H9 (cell line): ENCODE data around the gene WDR64. TPM values are rescaled to one million over a fixed set of nuclear protein-coding genes. Genes with fewer than 3 reads are reported as not detected.

Experiments
- DNase-seq: peaks from one replicate; pipeline ENCODE4 v3.0.0-alpha.2; 2017
- H2AFZ ChIP-seq: one replicate; pipeline ENCODE4 v1.6.1; 2013; ENCODE audit warnings: mild to moderate bottlenecking, low read length, control low read depth, moderate library complexity
- H2AK5ac ChIP-seq: 2 replicates; pipeline ENCODE4 v1.6.1; 2013; ENCODE audit warnings: low read length, control low read depth, mixed read lengths; ENCODE audit not compliant: insufficient read length
- H2BK120ac ChIP-seq: one replicate; pipeline ENCODE4 v1.6.1; 2013; ENCODE audit warnings: low read depth, mild to moderate bottlenecking, low read length, control low read depth, inconsistent platforms; ENCODE audit not compliant: poor library complexity, severe bottlenecking
- H2BK12ac ChIP-seq: 2 replicates; pipeline ENCODE4 v1.6.1; 2013; ENCODE audit warnings: low read length, control low read depth, mixed read lengths, low read depth; ENCODE audit not compliant: insufficient read length
- H2BK15ac ChIP-seq: 2 replicates; pipeline ENCODE4 v1.6.1; 2013; ENCODE audit warnings: low read depth, low read length, control low read depth
- H2BK20ac ChIP-seq: one replicate; pipeline ENCODE4 v1.6.1; 2013; ENCODE audit warnings: low read depth, mild to moderate bottlenecking, low read length, control low read depth, inconsistent platforms; ENCODE audit not compliant: poor library complexity, severe bottlenecking
- H2BK5ac ChIP-seq: 2 replicates; pipeline ENCODE4 v1.6.1; 2013; ENCODE audit warnings: low read length, control low read depth, mixed read lengths; ENCODE audit not compliant: insufficient read length
- H3K14ac ChIP-seq: 2 replicates; pipeline ENCODE4 v1.6.1; 2013; ENCODE audit warnings: low read length, control low read depth; ENCODE audit not compliant: insufficient read depth
- H3K18ac ChIP-seq: 2 replicates; pipeline ENCODE4 v1.6.1; 2013; ENCODE audit warnings: low read depth, mild to moderate bottlenecking, mixed read lengths, low read length, control low read depth; ENCODE audit not compliant: insufficient read length
- H3K23ac ChIP-seq: 2 replicates; pipeline ENCODE4 v1.6.1; 2013; ENCODE audit warnings: low read length, control low read depth, mixed read lengths, low read depth; ENCODE audit not compliant: insufficient read length
- H3K23me2 ChIP-seq: 2 replicates; pipeline ENCODE4 v1.6.1; 2013; ENCODE audit warnings: low read depth, mild to moderate bottlenecking, mixed read lengths, low read length, control low read depth; ENCODE audit not compliant: insufficient read length, poor library complexity, severe bottlenecking
- H3K27ac ChIP-seq: 2 replicates; pipeline ENCODE4 v1.5.1; 2013; ENCODE audit warnings: low read length, control low read depth, mixed read lengths, low read depth; ENCODE audit not compliant: insufficient read length
- H3K27me3 ChIP-seq: 2 replicates; pipeline ENCODE4 v1.6.1; 2013; ENCODE audit warnings: low read length, control low read depth, inconsistent platforms; ENCODE audit not compliant: insufficient read depth
- H3K4ac ChIP-seq: 2 replicates; pipeline ENCODE4 v1.6.1; 2013; ENCODE audit warnings: low read depth, mild to moderate bottlenecking, control low read depth, inconsistent platforms, low read length, moderate library complexity
- H3K4me1 ChIP-seq: 2 replicates; pipeline ENCODE4 v1.6.1; 2013; ENCODE audit warnings: low read length, control low read depth, inconsistent platforms; ENCODE audit not compliant: insufficient read depth
- H3K4me2 ChIP-seq: 2 replicates; pipeline ENCODE4 v1.6.1; 2013; ENCODE audit warnings: low read length, control low read depth, mixed read lengths; ENCODE audit not compliant: insufficient read length, insufficient read depth
- H3K56ac ChIP-seq: 2 replicates; pipeline ENCODE4 v1.6.1; 2013; ENCODE audit warnings: low read depth, mild to moderate bottlenecking, mixed read lengths, low read length, control low read depth; ENCODE audit not compliant: insufficient read length
- H3K79me1 ChIP-seq: 2 replicates; pipeline ENCODE4 v1.6.1; 2013; ENCODE audit warnings: low read depth, mild to moderate bottlenecking, moderate library complexity, low read length, control low read depth, inconsistent platforms; ENCODE audit not compliant: insufficient read depth, poor library complexity, severe bottlenecking
- H3K79me2 ChIP-seq: 2 replicates; pipeline ENCODE4 v1.6.1; 2013; ENCODE audit warnings: low read length, control low read depth, inconsistent platforms; ENCODE audit not compliant: insufficient read depth
- H3K9ac ChIP-seq: 2 replicates; pipeline ENCODE4 v1.6.1; 2013; ENCODE audit warnings: low read length, control low read depth, mixed read lengths; ENCODE audit not compliant: insufficient read length; ENCODE audit errors: extremely low read depth
- H3K9me3 ChIP-seq: one replicate; pipeline ENCODE4 v1.6.1; 2013; ENCODE audit warnings: low read depth, low read length, inconsistent platforms; ENCODE audit not compliant: control insufficient read depth
- H3T11ph ChIP-seq: one replicate; pipeline ENCODE4 v1.6.1; 2013; ENCODE audit warnings: mild to moderate bottlenecking, low read length, control low read depth, inconsistent platforms
- H4K20me1 ChIP-seq: one replicate; pipeline ENCODE4 v1.6.1; 2013; ENCODE audit not compliant: control insufficient read depth, insufficient read length, insufficient read depth
- H4K5ac ChIP-seq: 2 replicates; pipeline ENCODE4 v1.6.1; 2013; ENCODE audit warnings: low read depth, mild to moderate bottlenecking, mixed read lengths, low read length, control low read depth; ENCODE audit not compliant: insufficient read length
- H4K8ac ChIP-seq: replicated peaks from 2 replicates; pipeline ENCODE4 v1.6.1; 2013; ENCODE audit warnings: low read length, control low read depth, mixed read lengths, low read depth; ENCODE audit not compliant: insufficient read length
- H4K91ac ChIP-seq: 2 replicates; pipeline ENCODE4 v1.6.1; 2013; ENCODE audit warnings: low read depth, mild to moderate bottlenecking, moderate library complexity, mixed read lengths, low read length, control low read depth; ENCODE audit not compliant: insufficient read length
- H3K27ac Mint-ChIP-seq, 3 experiments: 2 replicates in 2 of 3; 3 replicates in 1 of 3; pipeline ENCODE4 v1.8.0; 2020 to 2021; ENCODE audit warnings: mixed read lengths in 3 of 3, mild to moderate bottlenecking in 1 of 3, moderate library complexity in 1 of 3
- H3K27me3 Mint-ChIP-seq: 2 replicates; pipeline ENCODE4 v1.8.0; 2021; ENCODE audit warnings: low read depth, mild to moderate bottlenecking, moderate library complexity, mixed read lengths
- H3K36me3 Mint-ChIP-seq, 3 experiments: 2 replicates in 2 of 3; 3 replicates in 1 of 3; pipeline ENCODE4 v1.8.0; 2020 to 2021; ENCODE audit warnings: low read depth in 3 of 3, mixed read lengths in 3 of 3; ENCODE audit not compliant: insufficient read depth in 1 of 3
- H3K4me1 Mint-ChIP-seq, 2 experiments: 2 replicates each; pipeline ENCODE4 v1.8.0; 2020; ENCODE audit warnings: mixed read lengths in 2 of 2
- H3K4me3 Mint-ChIP-seq, 2 experiments: 2 replicates in 1 of 2; 3 replicates in 1 of 2; pipeline ENCODE4 v1.8.0; 2020 to 2021; ENCODE audit warnings: mild to moderate bottlenecking in 2 of 2, mixed read lengths in 2 of 2, moderate library complexity in 1 of 2
- H3K9me3 Mint-ChIP-seq, 2 experiments: 2 replicates in 1 of 2; 3 replicates in 1 of 2; pipeline ENCODE4 v1.8.0; 2020; ENCODE audit warnings: mild to moderate bottlenecking in 2 of 2, mixed read lengths in 2 of 2, moderate library complexity in 1 of 2
- WGBS: extraction: QIAGEN DNeasy Blood & Tissue Kit; methylation state at CpG from one replicate; pipeline ENCODE4 v1.1.7; 2013; ENCODE audit warnings: missing lambda C conversion rate, low lambda C conversion rate, mixed read lengths; ENCODE audit not compliant: insufficient read length; ENCODE audit errors: extremely low coverage; 5-methylcytosine and 5-hydroxymethylcytosine counted together
- total RNA-seq: library from RNA; stranded (reverse); gene quantifications from 2 replicates; pipeline ENCODE4 v1.2.1, GENCODE V29; 2021
- TF ChIP-seq, protein P1 (sequence below): fragments of 200-600 bp; sonication (generic); conservative IDR thresholded peaks from 3 replicates; pipeline ENCODE4 v1.8.0; 2021; ENCODE audit warnings: antibody characterized with exemption, mild to moderate bottlenecking

The WDR64 gene
- total RNA-seq, 1 experiment from 2014 or later = not detected

GRCh38 chr1:241636291-241636690, 15.8 kb upstream of the WDR64 start:
- Mint-ChIP-seq H3K27ac (no peak overlapping the region), H3K36me3 (peaks cover 30 to 33% (median 31%) of the 10 kb centered on the region in 3 experiments), H3K4me1 (peaks cover 30 to 33% of the 10 kb centered on the region in 2 experiments), H3K27me3 (peaks cover 8% of the 10 kb centered on the region), H3K4me3 (no peak overlapping the region), H3K9me3 (peaks cover 2 to 6% of the 10 kb centered on the region in 2 experiments; a peak in 4 of 5 replicates)
- no peak overlapping the region for H3K9ac ChIP-seq
- peaks cover 3% of the 10 kb centered on the region for H3K23me2 ChIP-seq
- H3K9me3 ChIP-seq = no peaks in the 10 kb centered on the region
- no peak overlapping the region for H2BK120ac ChIP-seq
- H2BK15ac ChIP-seq = no peak overlapping the region
- no peak overlapping the region for H3K14ac ChIP-seq
- no peaks in the 10 kb centered on the region for H3K79me1 ChIP-seq
- no peak overlapping the region for H2BK5ac ChIP-seq
- no peaks in the 10 kb centered on the region for H3K27me3 ChIP-seq
- no peak overlapping the region for H2BK12ac ChIP-seq
- H2AFZ ChIP-seq = no peak overlapping the region
- no peak overlapping the region for H3T11ph ChIP-seq
- H3K18ac ChIP-seq = no peak overlapping the region
- no peaks in the 10 kb centered on the region for H4K20me1 ChIP-seq
- H4K8ac ChIP-seq = no peak overlapping the region
- H3K56ac ChIP-seq = no peak overlapping the region
- H2AK5ac ChIP-seq = no peak overlapping the region
- WGBS = no CpG with 5 or more reads among the region's 1 CpG
- H3K4ac ChIP-seq = no peak overlapping the region
- DNase-seq = no peak
- TF ChIP-seq, protein P1, sequence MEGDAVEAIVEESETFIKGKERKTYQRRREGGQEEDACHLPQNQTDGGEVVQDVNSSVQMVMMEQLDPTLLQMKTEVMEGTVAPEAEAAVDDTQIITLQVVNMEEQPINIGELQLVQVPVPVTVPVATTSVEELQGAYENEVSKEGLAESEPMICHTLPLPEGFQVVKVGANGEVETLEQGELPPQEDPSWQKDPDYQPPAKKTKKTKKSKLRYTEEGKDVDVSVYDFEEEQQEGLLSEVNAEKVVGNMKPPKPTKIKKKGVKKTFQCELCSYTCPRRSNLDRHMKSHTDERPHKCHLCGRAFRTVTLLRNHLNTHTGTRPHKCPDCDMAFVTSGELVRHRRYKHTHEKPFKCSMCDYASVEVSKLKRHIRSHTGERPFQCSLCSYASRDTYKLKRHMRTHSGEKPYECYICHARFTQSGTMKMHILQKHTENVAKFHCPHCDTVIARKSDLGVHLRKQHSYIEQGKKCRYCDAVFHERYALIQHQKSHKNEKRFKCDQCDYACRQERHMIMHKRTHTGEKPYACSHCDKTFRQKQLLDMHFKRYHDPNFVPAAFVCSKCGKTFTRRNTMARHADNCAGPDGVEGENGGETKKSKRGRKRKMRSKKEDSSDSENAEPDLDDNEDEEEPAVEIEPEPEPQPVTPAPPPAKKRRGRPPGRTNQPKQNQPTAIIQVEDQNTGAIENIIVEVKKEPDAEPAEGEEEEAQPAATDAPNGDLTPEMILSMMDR = no peak
- H2BK20ac ChIP-seq = no peak overlapping the region
- H4K91ac ChIP-seq = no peak overlapping the region
- H3K23ac ChIP-seq = no peak overlapping the region
- peaks cover 6% of the 10 kb centered on the region; the same call in 1 of the 2 replicates for H3K4me1 ChIP-seq
- no peak overlapping the region for H3K4me2 ChIP-seq
- H3K79me2 ChIP-seq = peaks cover 20% of the 10 kb centered on the region; the same call in 1 of the 2 replicates
- no peak overlapping the region for H3K27ac ChIP-seq
- no peak overlapping the region for H4K5ac ChIP-seq
